GM13977 (cell line): Measurements from ENCODE around the gene GNB1.
"Not testable (repeated sequence)": the region's sequence is repeated elsewhere in the genome, so short reads cannot be mapped to it uniquely, and the experiment has no call there.

Source experiments
- DNase-seq: peaks from one replicate; pipeline ENCODE4 v3.0.0; 2012; ENCODE audit warnings: low spot score
- CTCF ChIP-seq: IDR thresholded peaks from 2 replicates; pipeline ENCODE4 v1.5.1; 2012; ENCODE audit warnings: mild to moderate bottlenecking, control low read depth; ENCODE audit not compliant: insufficient read depth; ENCODE audit errors: extremely low read depth, missing control alignments
- in situ Hi-C: fragments of 300-500 bp; cut with MboI; formaldehyde crosslinking; loops from one replicate; pipeline ENCODE4 v1.12.0; 2022; ENCODE audit warnings: low sequenced_read_pairs, low pct_unique_long_range_greater_than_20kb, mixed read lengths, inconsistent platforms; ENCODE audit not compliant: unreplicated experiment

Gene GNB1

GRCh38 chr1:1858382-1859086, 32.4 kb downstream of the GNB1 start:
- in situ Hi-C loops: loop anchor here (10.0 kb wide), 1 partner anchor 64 kb away; no protein-coding TSS in a partner anchor
- no peak for DNase-seq
- no peak for TF ChIP-seq CTCF

GRCh38 chr1:1857096-1857703, 33.7 kb downstream of the GNB1 start:
- in situ Hi-C loops: loop anchor here (10.0 kb wide), 1 partner anchor 62 kb away; no protein-coding TSS in a partner anchor
- no peak for TF ChIP-seq CTCF
- no peak for DNase-seq

- in situ Hi-C loops: loop anchor here (10.0 kb wide), 1 partner anchor 61 kb away; no protein-coding TSS in a partner anchor
- DNase-seq: not testable (repeated sequence)
These were observed 34.7 kb downstream of the GNB1 start for GRCh38 chr1:1856161-1856560.

- in situ Hi-C loops: loop anchor here (10.0 kb wide), 1 partner anchor 59 kb away; no protein-coding TSS in a partner anchor
- DNase-seq: no peak
- no peak for TF ChIP-seq CTCF
These were observed 37.2 kb downstream of the GNB1 start for GRCh38 chr1:1853593-1854257.

GRCh38 chr1:1852619-1853414, 38.1 kb downstream of the GNB1 start:
- TF ChIP-seq CTCF: no peak
- DNase-seq: no peak
- in situ Hi-C loops: loop anchor here (10.0 kb wide), 1 partner anchor 58 kb away; no protein-coding TSS in a partner anchor

GRCh38 chr1:1847890-1848289, 43.0 kb downstream of the GNB1 start:
- TF ChIP-seq CTCF: no peak
- in situ Hi-C loops: no loop called here
- no peak for DNase-seq
